PFSK-1 (cell line): ENCODE measurements around the gene SORT1.

Experiments
- FOXP2 ChIP-seq: optimal IDR thresholded peaks from 2 replicates; pipeline ENCODE3; 2011; ENCODE audit warnings: borderline replicate concordance, control low read depth, inconsistent platforms; ENCODE audit not compliant: insufficient read depth; ENCODE audit errors: extremely low read length, extremely low read depth
- POLR2AphosphoS5 ChIP-seq: IDR thresholded peaks from 2 replicates; pipeline ENCODE4 v1.6.1; 2012; ENCODE audit warnings: low read depth, mild to moderate bottlenecking, control low read depth, low read length, moderate library complexity
- REST ChIP-seq, 2 experiments: IDR thresholded peaks; 2 replicates each; pipeline versions ENCODE4 v1.6.1 to v1.8.0; 2011 to 2012; ENCODE audit warnings: low read depth in 2 of 2, low read length in 2 of 2, control low read depth in 1 of 2, inconsistent platforms in 1 of 2, mild to moderate bottlenecking in 1 of 2, moderate library complexity in 1 of 2; ENCODE audit not compliant: insufficient read depth in 1 of 2
- SIN3A ChIP-seq: IDR thresholded peaks from 2 replicates; pipeline ENCODE4 v1.6.1; 2012; ENCODE audit warnings: mild to moderate bottlenecking, low read length, moderate library complexity, borderline replicate concordance; ENCODE audit not compliant: insufficient read depth
- TAF1 ChIP-seq: IDR thresholded peaks from 2 replicates; pipeline ENCODE4 v1.6.1; 2012; ENCODE audit warnings: low read length, control low read depth, borderline replicate concordance; ENCODE audit not compliant: insufficient read depth

Gene SORT1

GRCh38 chr1:109312978-109313775 is 84.5 kb downstream of the SORT1 start:
- TF ChIP-seq REST (IDR thresholded peaks at IDR 0.05; ENCODE audit: insufficient read depth in 1 of 2, low read depth in 2 of 2, low read length in 2 of 2): no peak
- TF ChIP-seq TAF1: no peak
- no peak for TF ChIP-seq FOXP2
- TF ChIP-seq SIN3A: no peak
- no peak for TF ChIP-seq POLR2AphosphoS5

DNA sequence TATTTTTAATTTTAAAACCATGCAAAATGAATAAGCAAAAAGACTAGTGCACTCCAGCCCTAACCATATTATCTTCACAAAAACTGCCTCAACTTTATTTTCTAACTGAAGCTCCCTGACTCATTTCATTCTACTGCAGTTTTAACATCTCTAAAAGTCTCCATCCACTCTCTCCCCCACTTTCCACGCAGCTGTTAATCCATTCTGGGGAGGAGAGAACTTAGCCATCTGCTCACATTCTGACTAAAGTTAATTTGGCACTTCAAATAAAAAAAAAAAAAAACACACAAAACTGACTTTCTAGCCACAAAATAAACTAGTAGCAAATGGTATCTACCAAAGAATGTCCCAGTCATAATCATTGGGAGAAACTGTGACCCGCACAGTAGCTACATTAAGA is 85.5 kb downstream of the SORT1 start:
- TF ChIP-seq SIN3A (no peak), FOXP2 (no peak), POLR2AphosphoS5 (no peak), TAF1 (no peak), REST (IDR thresholded peaks at IDR 0.05; ENCODE audit: insufficient read depth in 1 of 2, low read depth in 2 of 2, low read length in 2 of 2) (no peak)

DNA sequence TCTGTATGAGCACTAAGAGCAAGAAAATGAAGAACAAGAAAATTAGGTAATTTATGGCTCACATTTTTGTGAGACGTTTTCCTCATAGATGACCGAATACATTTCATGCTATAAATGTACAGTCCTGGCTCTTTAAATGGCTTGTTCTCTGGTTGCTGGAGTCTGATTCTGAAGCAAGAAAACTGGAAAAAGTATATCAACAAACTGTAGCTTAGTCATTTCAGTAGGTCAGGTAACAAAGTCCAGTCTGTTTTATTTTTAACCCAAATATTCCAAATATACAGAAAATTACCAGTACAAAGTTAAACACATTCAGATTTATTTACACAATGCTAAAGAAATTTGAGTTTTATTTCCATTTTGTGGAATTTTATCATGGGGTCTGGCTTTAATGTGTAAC is 88.4 kb downstream of the SORT1 start:
- TF ChIP-seq FOXP2: no peak
- TF ChIP-seq SIN3A: no peak
- no peak for TF ChIP-seq REST (IDR thresholded peaks at IDR 0.05; ENCODE audit: insufficient read depth in 1 of 2, low read depth in 2 of 2, low read length in 2 of 2)
- TF ChIP-seq POLR2AphosphoS5: no peak
- TF ChIP-seq TAF1: no peak

DNA sequence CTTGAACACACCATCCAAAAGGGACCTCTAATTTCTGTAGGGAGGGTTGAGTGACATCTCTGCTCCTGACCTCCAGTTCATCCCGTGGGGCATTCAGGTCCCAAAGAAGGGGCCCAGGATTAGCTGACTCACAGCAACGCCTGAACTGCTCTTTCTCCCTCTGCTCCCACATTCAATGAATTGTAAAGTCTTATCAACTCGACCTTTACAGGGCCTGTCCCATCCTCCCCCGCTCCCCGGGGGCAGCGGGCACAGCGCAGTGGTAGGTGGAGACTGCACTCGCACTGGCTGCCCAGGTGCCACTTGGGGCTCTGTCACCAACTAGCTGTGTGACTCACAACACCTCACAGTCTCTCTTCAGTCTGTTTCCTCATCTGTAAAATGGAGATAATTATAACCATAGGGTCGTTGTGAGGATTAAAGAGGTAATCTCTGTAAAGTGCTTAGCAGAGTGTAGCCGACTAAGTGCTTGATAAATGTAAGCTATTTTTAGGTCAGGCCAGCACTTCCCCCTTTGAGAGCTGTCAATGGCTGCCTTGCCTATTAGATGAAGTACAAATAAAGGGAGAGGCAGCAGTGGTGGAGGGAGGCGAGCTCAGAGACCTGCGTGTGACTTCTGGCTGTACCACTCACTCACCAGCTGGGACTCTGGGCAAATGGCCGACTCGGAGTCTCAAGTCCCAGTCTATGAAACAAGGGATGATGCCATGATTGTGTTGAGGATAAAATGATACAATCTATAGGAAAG is 90.3 kb downstream of the SORT1 start:
- TF ChIP-seq SIN3A (no peak), REST (IDR thresholded peaks at IDR 0.05; ENCODE audit: insufficient read depth in 1 of 2, low read depth in 2 of 2, low read length in 2 of 2) (no peak), TAF1 (no peak), FOXP2 (no peak), POLR2AphosphoS5 (no peak)

GRCh38 chr1:109306832-109307273 is 90.9 kb downstream of the SORT1 start, which contains the start of gene MYBPHL:
Gene MYBPHL, minus strand, starts transcription at chr1:109307011. Its CDS starts 20 bp downstream, at chr1:109306991.
- TF ChIP-seq POLR2AphosphoS5 (no peak), TAF1 (no peak), SIN3A (no peak), REST (IDR thresholded peaks at IDR 0.05; ENCODE audit: insufficient read depth in 1 of 2, low read depth in 2 of 2, low read length in 2 of 2) (no peak), FOXP2 (no peak)
